AG04450 (cell line): ENCODE measurements around the gene EHMT2. TPM values are rescaled to one million over a fixed set of nuclear protein-coding genes. Genes with fewer than 3 reads are reported as not detected.

ENCODE experiments used
- CTCF ChIA-PET: fragments of 300-600, 350-600 bp; formaldehyde crosslinking; extraction: SDS; loops from one replicate; lab custom pipeline; 2022; ENCODE audit warnings: antibody characterized with exemption, inconsistent platforms; lab: Charles Lee
- POLR2A ChIA-PET: fragments of 350-600 bp; formaldehyde crosslinking; extraction: SDS; loops from one replicate; lab custom pipeline; 2021; ENCODE audit warnings: antibody characterized with exemption, inconsistent platforms; lab: Yijun Ruan, JAX
- DNase-seq: peaks from one replicate; pipeline ENCODE4 v3.0.0-alpha.2; 2011; ENCODE audit warnings: low read depth, low spot score
- H3K27ac ChIP-seq: one replicate; pipeline ENCODE4 v1.5.1; 2012; ENCODE audit warnings: low read depth, low read length, control low read depth
- H3K27me3 ChIP-seq: one replicate; pipeline ENCODE4 v1.6.0; 2012; ENCODE audit warnings: low read length; ENCODE audit not compliant: control insufficient read depth, insufficient read depth
- H3K4me3 ChIP-seq: 2 replicates; pipeline ENCODE4 v1.5.1; 2011; ENCODE audit warnings: mild to moderate bottlenecking, low read depth, low read length, control low read depth
- H3K9me3 ChIP-seq: 2 replicates; pipeline ENCODE4 v1.5.1; 2012; ENCODE audit warnings: low read length; ENCODE audit not compliant: control insufficient read depth, insufficient read depth
- CTCF ChIP-seq: IDR thresholded peaks from 2 replicates; pipeline ENCODE4 v1.5.1; 2011; ENCODE audit warnings: low read depth, low read length, control low read depth, inconsistent platforms
- polyA plus RNA-seq: library from polyadenylated mRNA; depleted of rRNA; stranded (reverse); fragments of >200 nt; gene quantifications from 2 replicates; pipeline ENCODE4 v1.2.3, GENCODE V29; 2011

EHMT2 gene
- polyA plus RNA-seq, 1 experiment = 23.8 TPM

- POLR2A ChIA-PET = no interaction called here
- H3K4me3 ChIP-seq = no peak within 1 kb of the TSS
Measured at GRCh38 chr6:31927242-31927862, 29.9 kb upstream of the EHMT2 start, which contains the start of gene C2. Gene C2, plus strand, starts transcription at chr6:31927717. Its CDS starts 36 bp downstream, at chr6:31927753.

GRCh38 chr6:31922942-31923341 lies 25.4 kb upstream of the EHMT2 start:
- Histone ChIP-seq H3K9me3 (no peaks in the 10 kb centered on the region; the same call in 1 of the 2 replicates), H3K27me3 (peaks cover 3% of the 10 kb centered on the region), H3K4me3 (no peak overlapping the region), H3K27ac (no peak overlapping the region)
- ChIA-PET POLR2A (no interaction called here), CTCF (interaction anchor here (0.7 kb wide), 1 partner anchor 29 kb away, joined by 3 read pairs; no protein-coding TSS in a partner anchor)
- DNase-seq = no peak
- TF ChIP-seq CTCF = no peak; the same call in 1 of the 2 replicates

More at GRCh38 chr6:31927242-31927862, 29.9 kb upstream of the EHMT2 start, which contains the start of gene C2:
- no peak for TF ChIP-seq CTCF
- Histone ChIP-seq H3K27me3 (peaks cover 3% of the 10 kb centered on the region), H3K27ac (no peak within 1 kb of the TSS), H3K9me3 (no peaks in the 10 kb centered on the region; the same call in 1 of the 2 replicates)
- CTCF ChIA-PET = no interaction called here
- DNase-seq = no peak

DNA sequence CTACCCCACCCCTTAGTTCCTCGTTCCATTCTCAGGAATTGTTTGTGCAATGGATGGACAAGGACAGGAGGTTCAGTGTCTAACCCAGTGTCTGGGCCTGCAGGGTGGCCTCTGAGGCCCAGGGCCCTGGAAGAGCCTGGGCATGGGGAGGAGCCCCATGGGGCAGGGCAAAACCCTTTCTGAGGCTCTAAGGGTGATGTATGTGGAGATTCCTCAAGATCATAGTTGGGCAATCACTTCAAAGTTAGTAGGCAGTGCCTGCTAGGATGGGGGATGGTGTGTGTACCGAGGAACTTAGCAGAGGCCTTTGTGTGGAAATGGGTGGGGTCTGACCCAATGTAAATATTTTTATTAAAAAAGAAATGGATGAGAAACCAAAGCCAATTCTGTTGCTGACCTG lies 23.3 kb upstream of the EHMT2 start:
- no peak for TF ChIP-seq CTCF
- H3K4me3 ChIP-seq = no peak overlapping the region
- CTCF ChIA-PET = interaction anchor here (1.0 kb wide), 1 partner anchor 32 kb away, joined by 5 read pairs; no protein-coding TSS in a partner anchor
- no peaks in the 10 kb centered on the region; the same call in 1 of the 2 replicates for H3K9me3 ChIP-seq
- no peaks in the 10 kb centered on the region for H3K27me3 ChIP-seq
- POLR2A ChIA-PET = no interaction called here
- no peak overlapping the region for H3K27ac ChIP-seq
- DNase-seq = no peak

- no peak for DNase-seq
- POLR2A ChIA-PET = no interaction called here
- TF ChIP-seq CTCF = no peak
- Histone ChIP-seq H3K27ac (no peak overlapping the region), H3K9me3 (no peaks in the 10 kb centered on the region), H3K27me3 (no peaks in the 10 kb centered on the region), H3K4me3 (no peak overlapping the region)
- CTCF ChIA-PET = interaction anchor here (1.1 kb wide), 1 partner anchor 33 kb away, joined by 5 read pairs; no protein-coding TSS in a partner anchor
Measured at GRCh38 chr6:31919624-31920303, 22.3 kb upstream of the EHMT2 start.
